HT-29 (cell line): ENCODE results near the gene CTTNBP2NL. TPM values are rescaled to one million over a fixed set of nuclear protein-coding genes. Genes with fewer than 3 reads are reported as not detected.

Experiments used
- DNase-seq: peaks from one replicate; pipeline ENCODE4 v3.0.0-alpha.2; 2015; ENCODE audit warnings: low spot score
- small RNA-seq: library from RNA; depleted of rRNA; stranded (forward); fragments of <200 nt; gene quantifications from one replicate; pipeline ENCODE3, GENCODE V24; 2014
- total RNA-seq: library from RNA; depleted of rRNA; stranded (reverse); fragments of >200 nt; shearing (Covaris generic); gene quantifications from 2 replicates; pipeline ENCODE4 v1.2.3, GENCODE V29; 2014; rRNA removed

Gene CTTNBP2NL
- total RNA-seq, 1 experiment from 2014 or later = 4.9 TPM

- no peak for DNase-seq
Observed at GRCh38 chr1:112505878-112506277, 109.9 kb downstream of the CTTNBP2NL start.

GRCh38 chr1:112506306-112506705 lies 110.3 kb downstream of the CTTNBP2NL start:
- DNase-seq = no peak

GRCh38 chr1:112506731-112507130 lies 110.7 kb downstream of the CTTNBP2NL start:
- DNase-seq = no peak

GRCh38 chr1:112507336-112507735 lies 111.3 kb downstream of the CTTNBP2NL start:
- no peak for DNase-seq

- no peak for DNase-seq
Observed at GRCh38 chr1:112507921-112508277, 111.9 kb downstream of the CTTNBP2NL start.

GRCh38 chr1:112508278-112509004 lies 112.4 kb downstream of the CTTNBP2NL start, which contains the start of gene WNT2B:
TSS of gene WNT2B (plus strand) at chr1:112508965. CDS start at chr1:112509263, 298 bp downstream.
- DNase-seq = peak; percentile 17

GRCh38 chr1:112509005-112509659 lies 113.1 kb downstream of the CTTNBP2NL start:
- no peak for DNase-seq

- no peak for DNase-seq
Observed at GRCh38 chr1:112509660-112510178, 113.7 kb downstream of the CTTNBP2NL start.

- no peak for DNase-seq
Observed at GRCh38 chr1:112510340-112510739, 114.3 kb downstream of the CTTNBP2NL start.

Small RNA genes lying within 50 kb of the gene (small RNA-seq; reads per million reads assigned to genes)
- not detected for gene RF01210

Other genes with a start within 250 kb of the CTTNBP2NL start
- gene WNT2B, start 112.8 kb downstream of the CTTNBP2NL start, total RNA-seq = 0.28 and 1.0 TPM in 2 replicates
- gene ST7L, start 222.9 kb downstream of the CTTNBP2NL start, total RNA-seq = 21.9 and 22.5 TPM in 2 replicates
- 132 and 133 TPM in 2 replicates for gene CAPZA1, start 223.6 kb downstream of the CTTNBP2NL start, total RNA-seq